ENCODE measurements around the gene RILP.

DNA sequence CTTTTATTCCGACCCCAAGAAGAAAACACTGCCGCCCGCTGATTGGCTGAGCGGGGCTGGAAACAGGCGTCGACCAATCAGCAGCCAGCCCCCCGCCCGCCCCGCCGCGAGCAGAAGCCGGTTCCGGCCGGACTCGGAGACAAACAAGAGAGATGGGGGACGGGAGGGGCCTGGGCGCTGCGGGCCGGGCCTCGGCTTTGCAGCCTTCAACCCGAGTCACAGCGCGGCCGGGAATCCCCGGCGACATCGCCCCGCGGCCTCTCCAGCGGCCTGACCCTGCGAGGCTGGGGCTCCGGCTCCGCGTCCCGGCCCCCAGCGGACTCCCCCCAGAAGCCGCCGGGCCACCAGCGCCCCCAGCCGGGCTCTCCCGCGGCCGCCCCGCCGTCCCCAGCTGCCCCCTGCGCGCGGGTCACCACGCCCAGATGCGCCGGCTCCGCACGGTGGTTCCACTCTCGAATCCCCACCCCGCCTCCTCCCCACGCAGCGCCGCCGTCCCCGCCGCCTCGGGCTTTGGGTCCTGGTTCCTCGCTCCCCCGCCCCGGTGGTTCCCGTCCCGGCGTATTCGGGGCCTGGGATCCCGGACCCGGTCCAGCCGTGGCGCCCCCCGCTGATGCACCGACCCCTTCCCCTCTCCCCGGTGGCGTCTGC, 20.7 kb downstream of the RILP start:
- peak; percentile 43 for TF ChIP-seq CTCF (IDR thresholded peaks at IDR 0.05; ENCODE audit: low read depth, low read length)
- no peak for TF ChIP-seq EZH2phosphoT487 (IDR thresholded peaks at IDR 0.05; ENCODE audit: low read depth)
